DMS114 treated with DMSO at 0.1 percent for 48 hours (cell line): ENCODE measurements around the gene AGK.
"Not testable (repeated sequence)": the region's sequence is repeated elsewhere in the genome, so short reads cannot be mapped to it uniquely, and the experiment has no call there.

Source experiments
- DNase-seq: peaks from one replicate; lab custom pipeline; 2025; ENCODE audit not compliant: unreplicated experiment; lab: John Stamatoyannopoulos, UW

Gene AGK

GRCh38 chr7:141645188-141645587 lies 94.0 kb downstream of the AGK start:
- DNase-seq = no peak

DNA sequence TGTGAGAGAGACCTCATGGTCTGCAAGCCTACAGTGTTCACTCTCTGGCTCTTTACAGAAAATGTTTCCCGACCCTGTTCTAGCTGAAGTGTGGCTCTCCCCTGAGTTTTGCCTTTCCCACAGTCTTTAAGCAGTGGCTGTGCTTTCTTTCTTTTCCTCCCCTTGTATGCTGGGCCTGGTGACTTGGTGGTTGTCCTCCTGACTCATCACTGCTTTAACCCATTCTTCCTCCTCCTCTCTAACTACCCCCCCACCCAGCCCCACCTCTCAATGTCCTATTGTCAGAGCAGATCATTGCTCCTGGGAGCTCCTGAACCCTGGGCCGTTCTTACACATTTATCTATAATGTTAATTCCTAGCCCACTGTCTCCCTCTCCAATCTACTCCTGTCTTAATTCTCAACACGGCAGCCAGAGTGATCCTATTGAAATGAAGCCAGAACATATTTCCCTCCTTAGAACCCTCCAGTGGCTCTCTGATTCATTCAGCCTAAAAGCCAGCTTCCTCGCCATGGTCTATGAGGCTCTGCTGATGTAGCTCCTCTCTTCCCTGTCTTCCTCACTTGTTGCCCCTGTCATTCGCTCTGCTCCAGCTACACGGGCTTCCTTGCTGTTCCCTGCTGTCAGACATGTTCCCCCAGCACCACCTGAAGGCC lies 95.7 kb downstream of the AGK start:
- no peak for DNase-seq

DNA sequence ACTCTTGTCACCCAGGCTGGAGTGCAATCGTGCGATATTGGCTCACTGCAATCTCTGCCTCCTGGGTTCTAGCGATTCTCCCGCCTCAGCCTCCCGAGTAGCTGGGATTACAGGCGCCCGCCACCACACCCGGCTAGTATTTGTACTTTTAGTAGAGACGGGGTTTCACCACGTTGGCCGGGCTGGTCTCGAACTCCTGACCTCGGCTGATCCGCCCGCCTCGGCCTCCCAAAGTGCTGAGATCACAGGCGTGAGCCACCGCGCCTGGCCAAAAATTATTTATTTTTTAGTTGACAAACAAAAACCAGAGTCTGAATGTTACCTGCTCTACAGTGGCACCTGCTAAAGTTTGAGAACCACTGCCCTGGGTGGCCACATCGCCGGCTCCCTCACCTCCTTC lies 96.5 kb downstream of the AGK start:
- not testable (repeated sequence) for DNase-seq

- no peak for DNase-seq
Observed at GRCh38 chr7:141648276-141649114, 97.3 kb downstream of the AGK start.

DNA sequence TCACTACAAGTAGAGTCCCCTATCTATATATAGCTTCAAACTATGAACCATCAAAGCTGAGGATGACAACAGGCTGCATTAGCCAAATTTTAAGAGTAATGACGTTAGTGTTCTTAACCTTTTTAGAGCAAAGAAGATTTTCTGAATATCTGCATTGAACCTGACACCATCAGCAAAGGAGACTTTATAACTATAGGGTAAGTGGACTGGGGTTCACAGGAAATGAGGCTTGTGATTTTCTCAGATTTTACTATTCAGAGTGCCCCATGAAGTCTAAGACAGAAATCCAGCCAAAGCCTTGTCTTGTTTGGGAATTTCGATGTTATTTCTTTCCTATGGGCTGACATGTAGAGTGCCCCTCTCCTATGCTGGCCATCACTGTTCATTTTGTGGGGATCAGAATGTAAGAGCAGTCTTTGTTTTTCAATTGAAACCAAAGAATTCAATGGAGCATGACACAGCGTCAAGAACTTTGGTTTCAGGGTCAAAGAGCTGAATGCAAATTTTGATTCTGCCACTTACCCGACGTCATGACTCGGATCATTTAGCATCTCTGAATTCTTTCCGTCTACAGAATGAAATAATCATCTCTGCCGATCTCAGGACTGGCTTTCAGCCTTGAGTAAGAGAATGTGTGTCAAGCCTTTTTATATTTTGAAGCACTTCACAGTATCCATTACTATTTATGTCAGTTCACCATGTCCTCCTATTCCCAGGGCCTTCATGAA lies 98.1 kb downstream of the AGK start:
- DNase-seq = no peak

GRCh38 chr7:141649865-141650634 lies 98.8 kb downstream of the AGK start:
- DNase-seq = peak; percentile 74

- DNase-seq = no peak
Observed at GRCh38 chr7:141651417-141651816, 100.2 kb downstream of the AGK start.

GRCh38 chr7:141652691-141653090 lies 101.5 kb downstream of the AGK start:
- no peak for DNase-seq

DNA sequence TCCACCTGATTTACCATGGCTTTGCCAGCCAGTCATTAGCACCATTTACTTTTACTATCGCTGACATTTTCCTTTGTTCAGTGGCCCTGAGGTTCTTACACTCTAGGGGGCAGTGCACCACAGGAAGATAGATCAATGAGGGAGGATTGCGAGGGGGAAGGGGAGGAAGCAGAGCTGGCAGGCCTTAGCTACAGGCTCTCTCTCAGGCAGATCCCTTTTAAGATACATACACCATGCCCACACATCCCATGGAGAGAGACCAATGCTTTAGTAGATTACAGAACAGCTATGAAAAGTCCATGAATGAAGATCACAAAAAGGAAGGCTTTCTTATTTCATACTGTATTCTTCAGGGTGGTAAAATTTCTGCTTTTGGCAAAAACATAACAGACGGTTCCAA lies 103.3 kb downstream of the AGK start:
- peak; percentile 45 for DNase-seq

DNA sequence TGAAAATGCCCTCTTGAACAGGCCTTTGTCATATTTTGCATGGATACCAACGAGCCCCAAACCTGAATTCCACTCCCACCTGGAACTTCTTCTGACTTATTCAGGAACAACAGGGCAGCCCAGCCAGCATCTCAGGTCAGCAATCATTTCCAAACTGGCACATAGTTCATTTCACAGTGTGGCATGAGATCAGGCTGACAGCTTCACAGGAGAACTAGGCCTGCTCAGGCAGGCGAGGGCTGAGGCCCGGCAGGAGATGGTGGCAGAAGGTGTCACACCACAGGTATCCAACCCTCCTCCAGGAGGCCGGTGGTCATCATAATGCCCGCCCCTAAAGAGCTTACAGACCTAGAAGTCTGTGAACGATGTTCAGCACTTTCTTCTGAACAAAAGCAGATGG lies 108.3 kb downstream of the AGK start:
- DNase-seq = no peak

GRCh38 chr7:141660259-141660658 lies 109.0 kb downstream of the AGK start:
- DNase-seq = no peak

- no peak for DNase-seq
Observed at GRCh38 chr7:141663081-141663849, 112.1 kb downstream of the AGK start.

GRCh38 chr7:141664450-141664849 lies 113.2 kb downstream of the AGK start:
- no peak for DNase-seq

- no peak for DNase-seq
Observed at GRCh38 chr7:141665208-141666035, 114.2 kb downstream of the AGK start.

- DNase-seq = no peak
Observed at GRCh38 chr7:141666071-141666470, 114.9 kb downstream of the AGK start.

DNA sequence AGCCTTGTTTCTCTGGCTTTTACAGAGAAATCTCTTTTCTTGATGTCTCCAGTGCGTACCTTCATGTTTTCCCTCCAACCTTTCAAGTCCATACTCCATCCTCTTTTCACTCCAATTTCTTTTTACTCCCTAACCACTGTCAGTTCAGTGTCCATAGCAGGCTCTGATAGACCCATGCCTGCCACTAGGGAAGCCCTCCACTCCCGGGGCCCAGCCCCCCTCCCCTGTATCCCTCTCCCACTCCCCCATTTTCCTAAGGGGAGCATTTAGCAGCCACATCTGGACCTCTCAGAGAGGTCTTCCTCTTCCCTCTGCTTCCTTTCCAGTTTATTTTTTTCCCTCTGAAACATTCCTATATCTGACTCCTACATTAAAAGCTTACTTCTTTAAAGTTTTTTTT lies 117.6 kb downstream of the AGK start:
- no peak for DNase-seq

DNA sequence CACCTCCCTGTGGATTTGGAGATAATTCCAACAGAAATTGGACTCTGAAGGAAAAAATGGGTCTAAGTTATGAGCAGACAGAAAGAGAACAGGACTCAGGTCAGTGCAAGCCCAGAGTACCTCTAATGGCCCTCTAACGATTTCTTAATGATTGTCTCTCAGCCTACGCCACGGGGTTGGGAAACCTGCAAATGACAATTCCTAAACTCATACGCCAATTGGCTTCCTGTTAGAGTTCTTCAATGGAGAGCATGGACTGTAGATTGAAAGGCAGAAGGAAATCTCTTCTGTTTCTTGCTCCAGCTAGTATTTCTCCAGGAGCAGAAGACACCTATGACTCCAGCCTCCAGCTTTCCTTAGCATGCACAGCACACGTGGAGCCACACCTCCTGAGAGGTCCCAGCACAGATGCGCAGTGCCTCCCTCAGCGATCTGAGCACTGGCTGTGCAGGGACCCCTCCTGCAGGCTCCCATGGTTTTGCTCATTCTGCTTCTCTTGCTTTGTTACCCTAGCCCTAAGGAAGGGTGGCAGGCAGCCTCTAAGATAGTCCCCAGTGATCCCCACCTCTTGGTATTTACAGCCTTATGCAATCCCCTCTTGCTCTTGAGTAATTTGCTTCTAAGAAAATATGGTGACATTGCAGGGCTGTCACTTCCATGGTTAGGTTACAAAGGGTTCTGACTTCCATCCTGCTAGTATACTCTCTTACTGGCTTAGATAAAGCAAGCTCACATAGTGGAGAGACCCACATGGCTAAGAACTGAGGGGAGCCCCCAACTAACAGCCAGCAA lies 120.7 kb downstream of the AGK start:
- no peak for DNase-seq

- no peak for DNase-seq
Observed at GRCh38 chr7:141673346-141673745, 122.1 kb downstream of the AGK start.

- DNase-seq = no peak
Observed at GRCh38 chr7:141674171-141674671, 123.0 kb downstream of the AGK start.
